ENCODE results near the gene NLRP1. TPM values are rescaled to one million over a fixed set of nuclear protein-coding genes. Genes with fewer than 3 reads are reported as not detected.

NLRP1 gene
- total RNA-seq, 1 donor from 2014 or later, result 48.1 TPM

DNA sequence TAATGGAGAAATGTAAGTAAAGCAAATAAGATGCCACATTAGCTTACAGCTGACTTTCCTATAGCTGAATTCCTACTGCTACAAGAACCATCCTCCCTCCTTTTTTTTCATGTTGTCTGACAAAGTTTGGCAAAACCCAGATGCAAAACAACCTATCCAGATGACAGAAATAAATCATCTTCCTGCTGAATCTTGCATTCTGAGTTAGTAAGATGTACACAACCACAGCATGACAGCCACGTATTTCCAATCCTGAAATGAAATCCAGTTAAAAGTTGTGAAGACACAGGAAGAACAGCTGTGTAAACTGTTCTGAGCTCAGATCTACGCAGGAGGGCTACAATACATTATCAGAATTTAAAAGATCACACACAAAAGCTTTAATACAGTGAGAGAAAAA, 110.4 kb downstream of the NLRP1 start:
- H3K9ac ChIP-seq (ENCODE audit: low read length), result no peak overlapping the region
- peaks cover 4% of the 10 kb centered on the region for H3K9me3 ChIP-seq (ENCODE audit: insufficient read depth, low read depth, low read length)
- peaks cover 35% of the 10 kb centered on the region for H3K36me3 ChIP-seq (ENCODE audit: insufficient read depth, low read length)
- H3K4me3 Mint-ChIP-seq (ENCODE audit: unreplicated experiment), result no peak overlapping the region
- no peaks in the 10 kb centered on the region for H3K27me3 Mint-ChIP-seq (ENCODE audit: low read depth, unreplicated experiment)
- no peaks in the 10 kb centered on the region for H3K4me1 ChIP-seq (ENCODE audit: insufficient read depth, low read length)
- H4K20me1 ChIP-seq (ENCODE audit: insufficient read depth, low read length), result peaks cover 15% of the 10 kb centered on the region
- no peaks in the 10 kb centered on the region for H3K27me3 ChIP-seq (ENCODE audit: insufficient read depth, low read length)
- no peak overlapping the region for H3K27ac Mint-ChIP-seq (ENCODE audit: unreplicated experiment)
- H3K36me3 Mint-ChIP-seq (ENCODE audit: low read depth, unreplicated experiment), result peaks cover 8% of the 10 kb centered on the region
- H3K4me1 Mint-ChIP-seq (ENCODE audit: low read depth, unreplicated experiment), result no peaks in the 10 kb centered on the region
- H3K79me2 ChIP-seq (ENCODE audit: insufficient read depth, low read length), result peaks cover 26% of the 10 kb centered on the region
- no peaks in the 10 kb centered on the region for H3K9me3 Mint-ChIP-seq (ENCODE audit: unreplicated experiment)
- H3K4me2 ChIP-seq (ENCODE audit: low read length), result no peak overlapping the region
- no peak overlapping the region for H3K4me3 ChIP-seq (ENCODE audit: insufficient read depth, low read depth, low read length)
- no peak overlapping the region for H2AFZ ChIP-seq (ENCODE audit: low read depth, low read length)
- no peak overlapping the region for H3K27ac ChIP-seq (ENCODE audit: low read depth, low read length)
- no peak for TF ChIP-seq EZH2 (IDR thresholded peaks at IDR 0.05; ENCODE audit: insufficient read depth, low read length)
- TF ChIP-seq, protein P1, sequence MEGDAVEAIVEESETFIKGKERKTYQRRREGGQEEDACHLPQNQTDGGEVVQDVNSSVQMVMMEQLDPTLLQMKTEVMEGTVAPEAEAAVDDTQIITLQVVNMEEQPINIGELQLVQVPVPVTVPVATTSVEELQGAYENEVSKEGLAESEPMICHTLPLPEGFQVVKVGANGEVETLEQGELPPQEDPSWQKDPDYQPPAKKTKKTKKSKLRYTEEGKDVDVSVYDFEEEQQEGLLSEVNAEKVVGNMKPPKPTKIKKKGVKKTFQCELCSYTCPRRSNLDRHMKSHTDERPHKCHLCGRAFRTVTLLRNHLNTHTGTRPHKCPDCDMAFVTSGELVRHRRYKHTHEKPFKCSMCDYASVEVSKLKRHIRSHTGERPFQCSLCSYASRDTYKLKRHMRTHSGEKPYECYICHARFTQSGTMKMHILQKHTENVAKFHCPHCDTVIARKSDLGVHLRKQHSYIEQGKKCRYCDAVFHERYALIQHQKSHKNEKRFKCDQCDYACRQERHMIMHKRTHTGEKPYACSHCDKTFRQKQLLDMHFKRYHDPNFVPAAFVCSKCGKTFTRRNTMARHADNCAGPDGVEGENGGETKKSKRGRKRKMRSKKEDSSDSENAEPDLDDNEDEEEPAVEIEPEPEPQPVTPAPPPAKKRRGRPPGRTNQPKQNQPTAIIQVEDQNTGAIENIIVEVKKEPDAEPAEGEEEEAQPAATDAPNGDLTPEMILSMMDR (IDR thresholded peaks at IDR 0.05; ENCODE audit: insufficient read depth, low read depth, low read length), result no peak
- FAIRE-seq (no peak), DNase-seq (ENCODE audit: low read depth) (no peak)

GRCh38 chr17:5472511-5472910, 111.8 kb downstream of the NLRP1 start:
- no peaks in the 10 kb centered on the region for H3K27me3 ChIP-seq (ENCODE audit: insufficient read depth, low read length)
- Mint-ChIP-seq H3K4me1 (ENCODE audit: low read depth, unreplicated experiment) (no peaks in the 10 kb centered on the region), H3K27me3 (ENCODE audit: low read depth, unreplicated experiment) (no peaks in the 10 kb centered on the region), H3K4me3 (ENCODE audit: unreplicated experiment) (no peak overlapping the region), H3K36me3 (ENCODE audit: low read depth, unreplicated experiment) (peaks cover 2% of the 10 kb centered on the region), H3K27ac (ENCODE audit: unreplicated experiment) (no peak overlapping the region), H3K9me3 (ENCODE audit: unreplicated experiment) (no peaks in the 10 kb centered on the region)
- no peak overlapping the region for H3K9ac ChIP-seq (ENCODE audit: low read length)
- no peak overlapping the region for H3K27ac ChIP-seq (ENCODE audit: low read depth, low read length)
- FAIRE-seq, result no peak
- peaks cover 24% of the 10 kb centered on the region for H3K79me2 ChIP-seq (ENCODE audit: insufficient read depth, low read length)
- H3K36me3 ChIP-seq (ENCODE audit: insufficient read depth, low read length), result peaks cover 21% of the 10 kb centered on the region
- H4K20me1 ChIP-seq (ENCODE audit: insufficient read depth, low read length), result peaks cover 17% of the 10 kb centered on the region
- DNase-seq (ENCODE audit: low read depth), result no peak
- no peak for TF ChIP-seq EZH2 (IDR thresholded peaks at IDR 0.05; ENCODE audit: insufficient read depth, low read length)
- TF ChIP-seq, protein P1 (IDR thresholded peaks at IDR 0.05; ENCODE audit: insufficient read depth, low read depth, low read length), result no peak
- no peak overlapping the region for H2AFZ ChIP-seq (ENCODE audit: low read depth, low read length)
- H3K4me2 ChIP-seq (ENCODE audit: low read length), result no peak overlapping the region
- H3K4me3 ChIP-seq (ENCODE audit: insufficient read depth, low read depth, low read length), result no peak overlapping the region
- H3K4me1 ChIP-seq (ENCODE audit: insufficient read depth, low read length), result no peaks in the 10 kb centered on the region
- no peaks in the 10 kb centered on the region for H3K9me3 ChIP-seq (ENCODE audit: insufficient read depth, low read depth, low read length)

GRCh38 chr17:5468075-5468473, 116.2 kb downstream of the NLRP1 start:
- H3K36me3 ChIP-seq (ENCODE audit: insufficient read depth, low read length), result no peaks in the 10 kb centered on the region
- H3K4me2 ChIP-seq (ENCODE audit: low read length), result peak overlapping the region; percentile 98
- peak overlapping the region; percentile 96 for H3K4me3 ChIP-seq (ENCODE audit: insufficient read depth, low read depth, low read length)
- peak overlapping the region; percentile 90 for H2AFZ ChIP-seq (ENCODE audit: low read depth, low read length)
- H3K4me1 ChIP-seq (ENCODE audit: insufficient read depth, low read length), result peaks cover 7% of the 10 kb centered on the region
- peak overlapping the region; percentile 68 for H3K27ac ChIP-seq (ENCODE audit: low read depth, low read length)
- Mint-ChIP-seq H3K27ac (ENCODE audit: unreplicated experiment) (peak overlapping the region; percentile 6), H3K4me3 (ENCODE audit: unreplicated experiment) (peak overlapping the region; percentile 90), H3K36me3 (ENCODE audit: low read depth, unreplicated experiment) (no peaks in the 10 kb centered on the region), H3K27me3 (ENCODE audit: low read depth, unreplicated experiment) (no peaks in the 10 kb centered on the region), H3K4me1 (ENCODE audit: low read depth, unreplicated experiment) (peaks cover 24% of the 10 kb centered on the region), H3K9me3 (ENCODE audit: unreplicated experiment) (no peaks in the 10 kb centered on the region)
- no peaks in the 10 kb centered on the region for H3K27me3 ChIP-seq (ENCODE audit: insufficient read depth, low read length)
- H4K20me1 ChIP-seq (ENCODE audit: insufficient read depth, low read length), result peaks cover 46% of the 10 kb centered on the region
- H3K9me3 ChIP-seq (ENCODE audit: insufficient read depth, low read depth, low read length), result no peaks in the 10 kb centered on the region
- DNase-seq (ENCODE audit: low read depth), result no peak
- H3K9ac ChIP-seq (ENCODE audit: low read length), result peak overlapping the region; percentile 89
- FAIRE-seq, result peak; percentile 17
- peaks cover 57% of the 10 kb centered on the region for H3K79me2 ChIP-seq (ENCODE audit: insufficient read depth, low read length)
- TF ChIP-seq, protein P1 (IDR thresholded peaks at IDR 0.05; ENCODE audit: insufficient read depth, low read depth, low read length), result no peak
- no peak for TF ChIP-seq EZH2 (IDR thresholded peaks at IDR 0.05; ENCODE audit: insufficient read depth, low read length)

All from astrocyte (in vitro differentiated cells and primary cell).